GM19238 (cell line): ENCODE data around the gene TP53I13.
A peak's percentile ranks its signal among the peaks of the same experiment; 100 is the strongest.

ENCODE experiments used
- DNase-seq: peaks from one replicate; pipeline ENCODE4 v3.0.0; 2011; ENCODE audit warnings: low spot score; ENCODE audit not compliant: insufficient read length

TP53I13 gene

DNA sequence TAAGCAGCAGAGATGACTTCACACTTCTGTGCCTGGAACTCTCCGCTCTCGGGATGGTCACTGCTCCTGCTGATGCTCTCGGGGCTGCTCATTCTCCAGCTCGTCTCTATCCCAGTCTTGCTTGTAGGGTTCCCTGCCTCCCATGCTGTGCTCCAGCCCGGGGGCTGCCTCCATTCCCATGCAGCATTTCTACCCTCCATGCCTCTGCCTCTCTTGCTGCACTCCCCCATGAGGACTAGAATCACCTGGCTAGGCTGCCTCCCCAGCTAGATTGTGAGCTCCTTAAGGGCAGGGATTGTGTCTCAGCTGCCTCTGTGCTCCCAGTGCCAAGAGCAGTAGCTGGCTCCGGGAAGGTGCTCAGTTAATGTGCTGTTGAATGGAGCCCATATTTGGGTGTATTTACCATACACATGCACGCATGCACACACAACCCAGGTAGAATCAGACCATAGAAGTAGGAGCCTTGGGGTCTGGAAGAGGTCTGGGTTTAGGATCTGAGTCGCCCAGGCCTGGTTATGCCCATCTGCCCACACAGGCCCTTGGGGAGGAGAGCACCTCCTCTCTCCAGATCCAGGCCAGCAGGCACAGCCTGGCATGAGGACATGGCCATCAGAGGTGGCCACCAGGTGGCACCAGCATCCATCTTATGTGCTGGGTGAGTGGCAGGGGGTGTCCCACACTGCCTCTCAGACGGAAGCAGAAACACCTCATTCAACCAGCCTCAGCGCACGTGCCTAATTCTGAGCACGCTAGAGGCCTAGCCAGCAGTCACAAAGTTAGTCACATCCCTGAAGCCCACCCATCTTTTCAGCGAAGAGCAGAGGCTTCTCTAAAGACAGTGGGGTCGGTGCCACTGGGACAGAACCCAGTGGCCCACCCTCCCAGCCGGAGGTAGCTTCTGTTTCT is 11.6 kb downstream of the TP53I13 start:
- DNase-seq: peak; percentile 97

GRCh38 chr17:29581583-29582253 is 13.2 kb downstream of the TP53I13 start:
- DNase-seq: no peak

DNA sequence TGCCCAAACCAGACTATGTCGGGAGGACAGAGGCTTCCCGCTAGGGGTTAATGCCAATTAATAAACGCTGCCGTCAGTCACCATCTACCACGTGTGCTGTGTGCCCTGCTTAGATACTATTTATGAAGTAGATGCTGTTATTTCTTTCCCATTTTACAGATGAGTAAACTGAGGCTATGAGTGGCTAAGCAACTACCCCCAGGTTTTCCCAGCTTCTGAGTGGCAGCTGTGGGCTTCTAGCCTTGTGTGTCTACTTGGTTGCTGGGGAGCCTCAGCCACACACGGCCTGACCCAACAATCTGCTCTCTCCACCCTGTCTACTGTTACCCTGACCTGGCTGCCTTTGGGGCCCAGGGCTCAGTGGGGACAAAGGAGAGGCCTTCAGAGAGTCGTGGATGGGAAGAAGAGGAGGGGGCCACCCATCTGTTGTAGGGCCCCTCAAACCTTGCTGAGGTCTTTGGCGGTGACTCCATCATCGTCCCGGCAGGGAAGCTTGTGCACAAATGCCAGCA is 13.8 kb downstream of the TP53I13 start:
- no peak for DNase-seq

DNA sequence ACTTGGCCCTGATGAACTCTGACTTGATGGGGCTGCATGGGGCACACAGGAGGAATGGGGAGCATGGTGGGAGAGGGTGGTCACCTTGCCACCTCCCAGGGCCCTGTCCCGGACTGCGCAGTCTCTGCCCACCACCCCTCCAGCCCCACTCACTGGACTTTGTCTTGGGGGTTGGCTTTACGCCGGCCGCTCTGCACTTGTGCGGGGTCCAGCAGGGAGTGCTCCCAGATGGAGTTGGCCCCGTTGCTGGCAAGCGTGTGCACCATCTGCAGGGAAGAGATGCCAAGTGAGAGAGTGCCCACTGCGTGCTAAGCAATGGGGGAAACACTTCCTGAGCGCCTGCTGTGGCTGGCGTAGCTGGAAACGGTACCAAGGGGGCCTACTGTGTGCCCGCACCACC is 14.3 kb downstream of the TP53I13 start:
- DNase-seq: no peak

- no peak for DNase-seq
These were observed 15.1 kb downstream of the TP53I13 start for GRCh38 chr17:29583324-29584248.

- DNase-seq: no peak
These were observed 16.1 kb downstream of the TP53I13 start for GRCh38 chr17:29584452-29585079.

DNA sequence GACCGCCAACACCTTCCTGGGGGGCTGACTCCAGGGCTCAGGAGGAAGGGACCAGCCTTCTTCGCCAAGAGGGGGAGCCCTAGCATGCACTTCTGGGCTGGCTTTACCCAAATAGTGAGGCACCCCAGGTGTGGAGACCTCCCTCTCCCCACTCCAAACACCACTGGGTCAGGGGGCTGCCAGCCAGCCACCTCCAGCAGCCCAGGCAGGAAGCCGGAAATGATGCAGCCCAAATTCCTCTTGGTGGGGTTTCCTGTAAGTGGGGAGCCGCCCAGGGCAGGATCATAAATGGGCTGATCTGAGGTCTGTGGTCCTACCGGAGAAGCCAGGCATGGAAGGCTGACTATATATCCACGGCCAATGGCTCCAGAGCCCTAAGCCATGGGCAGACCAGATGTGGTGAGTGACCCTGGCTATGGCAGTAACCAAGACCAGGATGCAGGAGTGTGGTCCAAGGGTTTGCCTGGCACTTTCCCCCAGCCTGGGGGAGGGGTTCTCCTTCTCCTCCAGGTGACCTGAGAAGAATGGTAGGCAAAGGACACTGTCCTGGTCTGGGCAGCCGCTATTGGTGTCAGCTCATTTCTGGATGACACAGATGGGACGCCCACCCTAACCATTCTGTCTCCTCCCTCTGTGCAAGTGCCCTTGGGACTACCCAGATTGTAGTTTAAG is 16.7 kb downstream of the TP53I13 start:
- DNase-seq: no peak

DNA sequence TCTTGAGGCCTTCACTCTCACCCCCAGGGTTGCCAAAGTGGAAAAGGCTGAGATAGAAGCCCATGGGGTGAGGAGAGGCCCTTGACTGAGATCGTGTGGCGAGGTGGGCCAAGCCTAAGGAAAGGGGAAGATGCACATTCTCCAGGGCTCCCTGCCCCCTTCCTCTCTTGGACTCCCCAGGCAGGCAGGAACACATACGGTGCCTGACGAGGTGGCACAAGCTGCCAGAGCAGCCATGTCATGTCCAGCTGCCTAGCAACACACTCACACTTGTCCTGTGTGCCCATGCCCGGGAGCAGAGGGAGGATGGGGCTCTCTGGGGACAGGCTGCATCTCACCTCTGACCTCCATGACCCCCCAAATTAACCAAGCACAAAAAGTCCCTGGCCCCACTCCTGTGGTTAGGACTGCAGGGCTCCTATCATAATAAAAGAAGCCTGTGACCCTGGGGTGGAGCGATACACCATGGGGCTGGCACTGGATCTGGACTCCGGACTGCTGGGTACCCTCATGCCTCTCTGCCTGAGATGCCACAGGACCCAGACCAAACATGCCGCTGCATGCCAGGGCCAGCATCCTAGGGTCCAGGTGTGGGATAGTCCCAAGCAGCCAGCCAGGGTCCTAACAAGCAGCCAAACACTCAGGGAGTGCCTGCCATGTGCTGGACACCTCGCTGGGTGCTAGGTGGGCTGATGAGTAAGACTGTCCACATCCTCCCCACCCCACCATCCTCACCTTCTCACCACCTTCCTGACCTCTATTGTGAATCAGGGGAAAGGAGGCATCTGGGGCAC is 18.4 kb downstream of the TP53I13 start:
- no peak for DNase-seq

DNA sequence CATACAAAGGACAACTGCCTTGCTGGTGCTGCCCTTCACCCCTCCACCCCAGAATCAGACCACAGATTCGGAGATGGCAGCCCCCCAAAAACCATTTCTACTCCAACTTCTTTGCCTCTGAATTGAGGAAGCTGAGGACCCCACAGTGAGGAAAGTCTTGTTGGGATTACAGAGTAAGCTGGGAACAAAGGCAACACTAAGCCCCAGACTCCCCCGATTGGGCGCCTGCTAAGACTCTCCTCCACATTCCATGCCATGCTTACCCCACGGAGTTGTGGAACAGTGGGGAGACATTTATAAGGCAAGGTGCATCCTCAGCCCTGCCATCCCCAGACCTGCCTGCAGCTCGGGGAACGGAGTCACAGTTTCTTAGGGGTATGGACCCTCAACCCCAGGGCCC is 19.1 kb downstream of the TP53I13 start:
- DNase-seq: no peak

- DNase-seq: no peak
These were observed 19.6 kb downstream of the TP53I13 start for GRCh38 chr17:29588017-29588561.

GRCh38 chr17:29588562-29589411 is 20.3 kb downstream of the TP53I13 start:
- DNase-seq: no peak

DNA sequence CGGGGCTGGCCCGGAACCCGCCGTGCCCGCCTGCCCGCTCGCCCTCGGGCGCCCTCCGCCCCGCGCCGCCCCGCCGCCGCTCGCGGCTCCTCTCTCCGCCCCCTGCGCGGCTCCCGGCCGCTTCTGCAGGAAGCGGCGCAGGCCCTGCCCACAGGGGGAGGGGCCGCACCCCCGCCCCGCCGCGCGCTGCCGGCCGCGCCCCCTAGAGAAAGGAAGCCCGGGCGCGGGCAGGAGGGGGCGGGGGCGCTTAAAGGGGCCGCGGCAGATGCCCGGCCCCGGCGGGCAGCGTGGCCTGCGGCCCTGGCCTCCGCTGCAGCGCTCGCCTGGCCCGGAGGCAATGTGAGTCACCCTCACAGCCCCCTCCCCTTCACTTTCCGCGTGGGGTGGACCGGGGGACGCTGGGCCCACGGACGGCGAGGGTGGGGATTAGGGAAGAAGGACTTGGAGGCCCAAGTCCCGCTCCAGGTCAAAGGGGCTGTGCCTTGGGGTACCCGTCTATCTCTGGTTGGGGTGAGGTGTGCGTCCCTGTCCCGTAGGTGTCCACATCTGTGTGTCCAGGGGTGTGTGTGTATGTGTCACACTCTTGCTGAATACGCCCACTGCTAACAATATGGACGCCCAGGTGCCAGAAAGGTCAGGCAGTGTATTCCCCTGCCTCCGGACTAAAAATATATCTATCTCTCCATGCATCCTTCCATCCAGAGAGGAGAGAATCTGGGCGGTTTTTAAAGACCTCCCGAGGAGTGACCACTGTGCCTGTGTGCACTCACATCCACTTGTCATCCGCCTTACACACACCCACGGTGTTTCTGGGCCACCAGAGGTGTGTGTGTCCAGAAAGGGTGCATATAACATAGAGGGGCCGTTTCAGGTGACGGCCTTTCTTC is 21.3 kb downstream of the TP53I13 start, which contains the start of gene GIT1:
GIT1 (minus strand) TSS at position 125 of the 887 bp plus-strand sequence. CDS start 270 bp downstream, outside the sequence.
- peak; percentile 98 for DNase-seq

- no peak for DNase-seq
These were observed 22.1 kb downstream of the TP53I13 start for GRCh38 chr17:29590411-29591145.

- DNase-seq: no peak
These were observed 22.7 kb downstream of the TP53I13 start for GRCh38 chr17:29591146-29591736.

GRCh38 chr17:29591737-29592608 is 23.5 kb downstream of the TP53I13 start:
- DNase-seq: peak; percentile 89
